ENCODE measurements around the gene HCRTR1. TPM values are rescaled to one million over a fixed set of nuclear protein-coding genes. Genes with fewer than 3 reads are reported as not detected.

The HCRTR1 gene
- total and polyA plus RNA-seq, 2 of the 8 experiments (the other 6 are each of a cell fraction or from before 2014, with no cell fraction given) = 0.35 to 0.39 TPM

DNA sequence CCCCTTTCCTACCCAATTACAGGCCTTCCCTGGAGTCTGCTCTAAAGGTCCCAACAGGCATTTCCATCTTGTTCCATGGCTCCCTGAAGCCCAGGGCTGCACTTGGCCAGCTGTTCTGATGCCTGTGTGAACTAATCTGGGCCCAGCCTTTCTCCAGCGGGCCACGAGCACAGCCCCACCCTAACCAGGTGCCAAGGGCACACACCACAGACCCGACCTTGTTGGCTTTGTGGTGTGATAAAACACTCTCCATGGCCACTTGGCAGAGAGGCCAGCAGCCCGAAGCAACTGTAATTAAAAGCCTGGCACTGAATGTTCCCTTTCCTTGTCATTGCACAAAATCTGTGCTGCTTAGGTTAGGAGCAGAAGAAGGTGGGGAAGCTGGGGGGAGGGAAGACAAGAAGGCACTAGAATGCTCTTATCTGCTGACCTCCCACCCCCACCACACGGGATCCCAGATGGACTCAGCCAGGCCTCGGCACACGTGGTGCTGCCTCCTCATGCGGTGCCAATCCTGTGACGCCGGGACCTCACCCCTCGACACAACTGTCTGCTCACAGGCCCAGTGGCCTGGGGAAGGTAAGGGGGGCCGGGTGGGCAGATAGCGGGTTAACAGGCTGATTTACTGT is 9.9 kb downstream of the HCRTR1 start:
- H3K4me1 ChIP-seq (replicated peaks in 1 of 4; ENCODE audit: control insufficient read depth in 3 of 4, insufficient read depth in 4 of 4, low read length in 3 of 4) = peaks cover 0 to 4% (median 0%) of the 10 kb centered on the region in 4 experiments; a peak in 1 of 7 replicates
- H2BK15ac ChIP-seq (ENCODE audit: low read length) = no peak overlapping the region
- no peak overlapping the region for H3K9ac ChIP-seq (replicated peaks in 1 of 4; ENCODE audit: extremely low read depth in 1 of 4, low read depth in 3 of 4, low read length in 3 of 4)
- no peak overlapping the region for H3K23ac ChIP-seq (ENCODE audit: insufficient read length)
- H3K9me3 ChIP-seq (ENCODE audit: insufficient read depth in 2 of 2, low read depth in 1 of 2, low read length in 1 of 2) = no peaks in the 10 kb centered on the region
- H3K27ac ChIP-seq (ENCODE audit: low read depth, low read length) = no peak overlapping the region
- H3K4me2 ChIP-seq (ENCODE audit: insufficient read depth in 1 of 2, low read depth in 2 of 2, low read length in 2 of 2) = no peak overlapping the region
- H3K23me2 ChIP-seq (ENCODE audit: low read depth, low read length) = no peaks in the 10 kb centered on the region
- CTCF ChIA-PET (ENCODE audit: partially characterized antibody) = interaction anchor here (0.7 to 5.2 kb wide), 7 partner anchors 8 to 60 kb away, joined by 3 to 40 read pairs (median 4); no protein-coding TSS in a partner anchor
- H2AFZ ChIP-seq (ENCODE audit: low read length) = no peak overlapping the region
- no peak overlapping the region for H2AK5ac ChIP-seq (ENCODE audit: low read depth, low read length)
- no peak overlapping the region for H3K4ac ChIP-seq (replicated peaks; ENCODE audit: insufficient read length, low read depth, low read length)
- H4K20me1 ChIP-seq (replicated peaks in 1 of 2; ENCODE audit: control insufficient read depth in 1 of 2, insufficient read depth in 2 of 2, low read length in 2 of 2) = peaks cover 0 to 4% of the 10 kb centered on the region in 2 experiments
- H3K36me3 ChIP-seq (ENCODE audit: control insufficient read depth in 2 of 4, insufficient read depth in 4 of 4, low read length in 3 of 4) = peaks cover 3 to 19% (median 11%) of the 10 kb centered on the region in 4 experiments; a peak in 7 of 8 replicates
- no peaks in the 10 kb centered on the region for H3K79me2 ChIP-seq (ENCODE audit: control insufficient read depth in 1 of 2, insufficient read depth in 2 of 2, low read length in 2 of 2)
- H3K56ac ChIP-seq (replicated peaks; ENCODE audit: insufficient read length, low read depth, low read length) = no peak overlapping the region
- TF ChIP-seq SRF (IDR thresholded peaks at IDR 0.05; ENCODE audit: low read depth, low read length) = no peak
- no peak for TF ChIP-seq TAF7 (optimal IDR thresholded peaks at IDR 0.05; ENCODE audit: borderline replicate concordance, low read depth, low read length)
- TF ChIP-seq CBX8 (IDR thresholded peaks at IDR 0.05; ENCODE audit: borderline replicate concordance, low read depth, low read length) = no peak
- H4K5ac ChIP-seq (ENCODE audit: insufficient read length, low read depth, low read length) = no peak overlapping the region
- H3K27me3 ChIP-seq (replicated peaks in 1 of 4; ENCODE audit: control insufficient read depth in 3 of 4, extremely low read depth in 1 of 4, insufficient read depth in 3 of 4, low read length in 3 of 4) = no peaks in the 10 kb centered on the region
- 87% methylated on average over 13 of the region's 13 CpGs; no CpG with 5 or more reads in 1 of the 2 experiments for WGBS, 2 experiments (ENCODE audit: extremely low coverage in 1 of 2, insufficient coverage in 1 of 2, insufficient read length in 1 of 2, insufficient replicate concordance in 2 of 2, low coverage in 1 of 2, low lambda C conversion rate in 2 of 2, missing lambda C conversion rate in 1 of 2)
- FAIRE-seq = no peak
- H4K8ac ChIP-seq (ENCODE audit: extremely low read depth, insufficient read depth, low read length) = no peak overlapping the region; the same call in 1 of the 2 replicates
- no peak overlapping the region for H2BK20ac ChIP-seq (ENCODE audit: low read length)
- H2BK12ac ChIP-seq (ENCODE audit: low read depth, low read length) = no peak overlapping the region
- no peak overlapping the region for H2BK120ac ChIP-seq (replicated peaks; ENCODE audit: low read depth, low read length)
- no peaks in the 10 kb centered on the region for H3K79me1 ChIP-seq (ENCODE audit: low read depth, low read length)
- POLR2A ChIA-PET (ENCODE audit: partially characterized antibody) = interaction anchor here (0.6 to 1.5 kb wide), 4 partner anchors 10 to 19 kb away, joined by 3 to 7 read pairs (median 4); partner anchors contain the start of gene HCRTR1
- no peak overlapping the region for H2BK5ac ChIP-seq (ENCODE audit: low read depth, low read length)
- no peak overlapping the region for H3K4me3 ChIP-seq (ENCODE audit: extremely low read depth in 1 of 4, insufficient read depth in 2 of 4, low read depth in 3 of 4, low read length in 4 of 4)
- DNase-seq (ENCODE audit: low read depth in 1 of 2, low spot score in 2 of 2) = no peak
- H3K18ac ChIP-seq (ENCODE audit: extremely low read depth, low read length) = no peak overlapping the region
- H3K14ac ChIP-seq (ENCODE audit: insufficient read length) = no peak overlapping the region
- no peak overlapping the region for H4K91ac ChIP-seq (replicated peaks; ENCODE audit: insufficient read length, low read length)
